Measurements from ENCODE around the gene SULT1C2.

Gene SULT1C2

DNA sequence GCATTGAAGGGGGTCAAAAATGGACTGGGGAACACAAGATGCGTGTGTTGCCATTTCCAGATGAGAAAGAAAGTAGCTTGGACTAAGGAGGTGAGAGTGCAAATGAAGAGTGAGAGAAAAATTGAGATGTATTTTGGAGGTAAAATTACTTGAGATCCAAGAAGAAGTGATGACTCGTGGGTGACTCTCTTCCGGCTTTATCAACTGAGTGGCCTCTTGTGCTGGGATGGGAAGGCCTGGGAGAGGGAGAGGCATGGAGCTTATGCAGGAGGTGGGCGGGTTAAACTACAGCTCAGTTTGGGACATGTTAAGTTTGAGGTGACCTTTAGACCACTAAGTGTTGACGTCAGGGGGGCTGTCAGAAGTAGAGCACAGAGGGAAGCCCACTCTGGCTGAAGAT, 34.9 kb downstream of the SULT1C2 start:
- H3K27me3 ChIP-seq (ENCODE audit: insufficient read depth, low read length), result no peaks in the 10 kb centered on the region
- H3K9ac ChIP-seq (ENCODE audit: low read depth, low read length), result no peak overlapping the region
- H3K27ac ChIP-seq (ENCODE audit: low read depth, low read length), result no peak overlapping the region
- WGBS, result 92% methylated on average over 5 of the region's 5 CpGs
- no peak overlapping the region for H3K4me3 ChIP-seq (ENCODE audit: low read length)
- H3K9me3 ChIP-seq (ENCODE audit: insufficient read depth, low read depth, low read length), result no peaks in the 10 kb centered on the region
- H3K36me3 ChIP-seq (ENCODE audit: insufficient read depth, low read length), result no peaks in the 10 kb centered on the region
- no peaks in the 10 kb centered on the region for H3K4me1 ChIP-seq (ENCODE audit: insufficient read depth, low read length)

- H3K4me1 ChIP-seq (ENCODE audit: insufficient read depth, low read length), result no peaks in the 10 kb centered on the region
- H3K27me3 ChIP-seq (ENCODE audit: insufficient read depth, low read length), result no peaks in the 10 kb centered on the region
- no peaks in the 10 kb centered on the region for H3K9me3 ChIP-seq (ENCODE audit: insufficient read depth, low read depth, low read length)
- no peak overlapping the region for H3K4me3 ChIP-seq (ENCODE audit: low read length)
- no peak overlapping the region for H3K27ac ChIP-seq (ENCODE audit: low read depth, low read length)
- H3K9ac ChIP-seq (ENCODE audit: low read depth, low read length), result no peak overlapping the region
- no peaks in the 10 kb centered on the region for H3K36me3 ChIP-seq (ENCODE audit: insufficient read depth, low read length)
- 95% methylated on average over 2 of the region's 2 CpGs for WGBS
These were observed 36.0 kb downstream of the SULT1C2 start for GRCh38 chr2:108324531-108325255.

DNA sequence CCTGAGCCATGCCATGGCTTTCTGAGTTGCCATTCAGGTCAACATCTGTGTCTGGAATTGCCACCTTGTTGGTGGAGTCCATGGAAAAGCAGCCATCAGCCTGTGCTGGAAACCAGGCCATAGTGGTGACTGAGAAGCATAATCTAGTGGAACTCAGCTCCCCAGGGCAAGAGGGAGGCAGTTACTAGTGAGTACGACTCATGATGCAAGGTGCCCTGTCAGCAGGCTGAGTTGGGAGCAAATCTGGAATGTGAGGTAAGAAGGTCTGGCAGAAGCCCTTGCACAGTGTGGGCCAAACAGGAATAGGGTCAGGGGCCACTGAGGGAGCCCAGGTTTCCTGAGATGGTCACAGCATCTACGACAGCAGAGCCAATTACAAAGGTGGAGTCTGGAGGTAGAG, 37.1 kb downstream of the SULT1C2 start:
- WGBS, result 94% methylated on average over 2 of the region's 2 CpGs
- Histone ChIP-seq H3K4me1 (ENCODE audit: insufficient read depth, low read length) (no peaks in the 10 kb centered on the region), H3K36me3 (ENCODE audit: insufficient read depth, low read length) (no peaks in the 10 kb centered on the region), H3K27ac (ENCODE audit: low read depth, low read length) (no peak overlapping the region), H3K9ac (ENCODE audit: low read depth, low read length) (no peak overlapping the region), H3K4me3 (ENCODE audit: low read length) (no peak overlapping the region), H3K9me3 (ENCODE audit: insufficient read depth, low read depth, low read length) (no peaks in the 10 kb centered on the region), H3K27me3 (ENCODE audit: insufficient read depth, low read length) (no peaks in the 10 kb centered on the region)

DNA sequence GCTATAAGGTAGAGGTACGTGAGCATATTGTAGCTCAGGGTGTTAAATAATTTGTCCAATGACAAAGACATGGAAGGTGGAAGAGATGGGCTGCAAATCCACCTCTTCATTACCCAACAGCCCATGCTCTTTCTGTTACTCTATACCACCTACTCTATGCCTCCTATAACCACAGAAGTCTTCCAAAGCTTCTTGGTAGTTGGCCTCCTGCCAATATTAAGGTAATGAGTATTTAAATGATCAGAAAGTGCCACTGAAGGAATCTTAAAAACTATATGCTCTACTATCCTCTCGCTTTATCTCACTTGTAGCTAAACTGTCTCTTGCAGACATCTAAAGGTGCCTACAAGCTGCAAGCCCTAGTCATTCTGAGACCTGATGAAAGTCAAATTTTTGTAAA, 41.1 kb downstream of the SULT1C2 start:
- Histone ChIP-seq H3K9me3 (ENCODE audit: insufficient read depth, low read depth, low read length) (no peaks in the 10 kb centered on the region), H3K36me3 (ENCODE audit: insufficient read depth, low read length) (no peaks in the 10 kb centered on the region), H3K27ac (ENCODE audit: low read depth, low read length) (no peak overlapping the region), H3K27me3 (ENCODE audit: insufficient read depth, low read length) (no peaks in the 10 kb centered on the region), H3K4me3 (ENCODE audit: low read length) (no peak overlapping the region), H3K4me1 (ENCODE audit: insufficient read depth, low read length) (no peaks in the 10 kb centered on the region), H3K9ac (ENCODE audit: low read depth, low read length) (no peak overlapping the region)
- 97% methylated on average over 2 of the region's 2 CpGs for WGBS

DNA sequence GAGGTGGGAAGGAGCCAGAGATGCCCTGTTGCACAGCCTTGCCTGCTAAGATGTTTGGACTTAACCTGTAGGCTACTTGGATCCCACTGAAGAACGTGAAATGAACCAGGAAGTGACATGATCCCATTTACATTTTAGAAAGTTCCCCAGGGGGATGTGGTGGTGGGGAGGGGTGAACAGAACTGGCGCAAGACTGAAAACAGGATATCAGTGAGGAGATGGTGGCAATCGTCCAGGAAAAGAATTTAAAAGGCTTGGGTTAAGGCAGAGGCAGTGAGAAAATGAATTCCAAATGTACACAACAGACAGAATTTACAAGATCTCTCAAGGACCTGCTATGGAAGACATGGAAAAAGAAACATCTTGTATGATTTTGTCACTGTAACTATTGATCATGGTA, 42.3 kb downstream of the SULT1C2 start:
- WGBS, result 87% methylated on average over 3 of the region's 3 CpGs
- no peaks in the 10 kb centered on the region for H3K4me1 ChIP-seq (ENCODE audit: insufficient read depth, low read length)
- no peaks in the 10 kb centered on the region for H3K36me3 ChIP-seq (ENCODE audit: insufficient read depth, low read length)
- H3K27ac ChIP-seq (ENCODE audit: low read depth, low read length), result no peak overlapping the region
- no peaks in the 10 kb centered on the region for H3K27me3 ChIP-seq (ENCODE audit: insufficient read depth, low read length)
- H3K9ac ChIP-seq (ENCODE audit: low read depth, low read length), result no peak overlapping the region
- no peak overlapping the region for H3K4me3 ChIP-seq (ENCODE audit: low read length)
- H3K9me3 ChIP-seq (ENCODE audit: insufficient read depth, low read depth, low read length), result no peaks in the 10 kb centered on the region

GRCh38 chr2:108345951-108346350, 57.3 kb downstream of the SULT1C2 start:
- H3K36me3 ChIP-seq (ENCODE audit: insufficient read depth, low read length), result no peaks in the 10 kb centered on the region
- no peak overlapping the region for H3K9ac ChIP-seq (ENCODE audit: low read depth, low read length)
- 95% methylated on average over 3 of the region's 3 CpGs for WGBS
- H3K4me1 ChIP-seq (ENCODE audit: insufficient read depth, low read length), result peaks cover 5% of the 10 kb centered on the region; the same call in 1 of the 2 replicates
- H3K9me3 ChIP-seq (ENCODE audit: insufficient read depth, low read depth, low read length), result no peaks in the 10 kb centered on the region
- no peaks in the 10 kb centered on the region for H3K27me3 ChIP-seq (ENCODE audit: insufficient read depth, low read length)
- H3K27ac ChIP-seq (ENCODE audit: low read depth, low read length), result no peak overlapping the region
- no peak overlapping the region for H3K4me3 ChIP-seq (ENCODE audit: low read length)

GRCh38 chr2:108346827-108347226, 58.1 kb downstream of the SULT1C2 start:
- H3K9ac ChIP-seq (ENCODE audit: low read depth, low read length), result no peak overlapping the region
- H3K4me1 ChIP-seq (ENCODE audit: insufficient read depth, low read length), result peaks cover 5% of the 10 kb centered on the region; the same call in 1 of the 2 replicates
- no peak overlapping the region for H3K4me3 ChIP-seq (ENCODE audit: low read length)
- WGBS, result 94% methylated on average over 2 of the region's 3 CpGs
- H3K9me3 ChIP-seq (ENCODE audit: insufficient read depth, low read depth, low read length), result no peaks in the 10 kb centered on the region
- no peak overlapping the region for H3K27ac ChIP-seq (ENCODE audit: low read depth, low read length)
- no peaks in the 10 kb centered on the region for H3K36me3 ChIP-seq (ENCODE audit: insufficient read depth, low read length)
- H3K27me3 ChIP-seq (ENCODE audit: insufficient read depth, low read length), result no peaks in the 10 kb centered on the region

DNA sequence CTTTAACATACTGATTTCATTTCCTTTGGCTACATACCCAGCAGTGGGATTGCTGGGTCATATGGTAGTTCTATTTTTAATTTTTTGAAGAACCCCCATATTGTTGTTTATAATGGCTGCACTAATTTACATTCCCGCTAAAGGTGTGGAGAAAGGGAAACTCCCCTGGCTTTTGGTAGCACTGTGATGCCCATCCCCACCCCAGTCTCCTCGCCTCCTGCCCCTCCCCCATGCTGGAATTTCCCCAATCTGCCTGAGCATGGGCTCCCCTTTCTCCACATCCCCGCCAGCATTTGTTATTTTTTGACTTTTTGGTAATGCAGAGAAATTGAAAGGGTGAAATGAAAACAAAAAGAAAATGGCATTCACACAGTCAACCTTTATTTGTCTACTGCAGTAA, 59.1 kb downstream of the SULT1C2 start:
- Histone ChIP-seq H3K4me3 (ENCODE audit: low read length) (no peak overlapping the region), H3K27me3 (ENCODE audit: insufficient read depth, low read length) (no peaks in the 10 kb centered on the region), H3K9ac (ENCODE audit: low read depth, low read length) (no peak overlapping the region), H3K4me1 (ENCODE audit: insufficient read depth, low read length) (peaks cover 5% of the 10 kb centered on the region; the same call in 1 of the 2 replicates), H3K27ac (ENCODE audit: low read depth, low read length) (no peak overlapping the region), H3K36me3 (ENCODE audit: insufficient read depth, low read length) (no peaks in the 10 kb centered on the region), H3K9me3 (ENCODE audit: insufficient read depth, low read depth, low read length) (no peaks in the 10 kb centered on the region)
- 63% methylated on average over 1 of the region's 3 CpGs for WGBS

- no peaks in the 10 kb centered on the region for H3K27me3 ChIP-seq (ENCODE audit: insufficient read depth, low read length)
- H3K36me3 ChIP-seq (ENCODE audit: insufficient read depth, low read length), result no peaks in the 10 kb centered on the region
- peaks cover 5% of the 10 kb centered on the region; the same call in 1 of the 2 replicates for H3K4me1 ChIP-seq (ENCODE audit: insufficient read depth, low read length)
- 94% methylated on average over 5 of the region's 5 CpGs for WGBS
- H3K4me3 ChIP-seq (ENCODE audit: low read length), result no peak overlapping the region
- H3K27ac ChIP-seq (ENCODE audit: low read depth, low read length), result no peak overlapping the region
- no peaks in the 10 kb centered on the region for H3K9me3 ChIP-seq (ENCODE audit: insufficient read depth, low read depth, low read length)
- no peak overlapping the region for H3K9ac ChIP-seq (ENCODE audit: low read depth, low read length)
These were observed 60.3 kb downstream of the SULT1C2 start for GRCh38 chr2:108348816-108349570.

- H3K9me3 ChIP-seq (ENCODE audit: insufficient read depth, low read depth, low read length), result no peaks in the 10 kb centered on the region
- peaks cover 5% of the 10 kb centered on the region; the same call in 1 of the 2 replicates for H3K4me1 ChIP-seq (ENCODE audit: insufficient read depth, low read length)
- H3K27me3 ChIP-seq (ENCODE audit: insufficient read depth, low read length), result no peaks in the 10 kb centered on the region
- H3K9ac ChIP-seq (ENCODE audit: low read depth, low read length), result no peak overlapping the region
- no peaks in the 10 kb centered on the region for H3K36me3 ChIP-seq (ENCODE audit: insufficient read depth, low read length)
- 86% methylated on average over 2 of the region's 2 CpGs for WGBS
- no peak overlapping the region for H3K4me3 ChIP-seq (ENCODE audit: low read length)
- H3K27ac ChIP-seq (ENCODE audit: low read depth, low read length), result no peak overlapping the region
These were observed 60.9 kb downstream of the SULT1C2 start for GRCh38 chr2:108349571-108349928.

DNA sequence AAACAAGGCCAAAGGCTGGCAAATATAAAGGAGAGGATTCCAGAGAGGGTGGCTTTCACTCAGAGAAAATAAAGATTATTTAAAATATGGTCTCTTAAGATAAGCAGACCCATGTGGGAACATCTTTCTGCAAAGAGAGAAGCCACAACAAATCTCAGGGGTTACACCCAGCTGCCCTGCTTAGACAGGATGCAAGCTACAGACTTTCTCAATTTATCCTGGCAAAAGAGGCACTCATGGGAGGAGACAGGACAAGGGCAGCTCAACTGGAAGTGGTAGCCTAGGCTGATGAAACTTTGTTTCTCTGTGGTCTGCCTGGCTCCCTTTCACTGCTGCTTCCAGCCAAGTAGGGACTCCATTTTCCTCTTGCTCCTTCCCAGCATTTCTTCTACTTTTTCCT, 63.2 kb downstream of the SULT1C2 start:
- Histone ChIP-seq H3K36me3 (ENCODE audit: insufficient read depth, low read length) (no peaks in the 10 kb centered on the region), H3K9me3 (ENCODE audit: insufficient read depth, low read depth, low read length) (no peaks in the 10 kb centered on the region), H3K4me1 (ENCODE audit: insufficient read depth, low read length) (peaks cover 5% of the 10 kb centered on the region; the same call in 1 of the 2 replicates), H3K27me3 (ENCODE audit: insufficient read depth, low read length) (no peaks in the 10 kb centered on the region), H3K9ac (ENCODE audit: low read depth, low read length) (no peak overlapping the region), H3K27ac (ENCODE audit: low read depth, low read length) (no peak overlapping the region), H3K4me3 (ENCODE audit: low read length) (no peak overlapping the region)
